H4 (cell line): ENCODE measurements around the gene GLYAT. TPM values are rescaled to one million over a fixed set of nuclear protein-coding genes. Genes with fewer than 3 reads are reported as not detected.
"Not testable (repeated sequence)": the region's sequence is repeated elsewhere in the genome, so short reads cannot be mapped to it uniquely, and the experiment has no call there.

Experiments
- DNase-seq: peaks from one replicate; pipeline ENCODE4 v3.0.0-alpha.2; 2015; ENCODE audit warnings: low spot score
- total RNA-seq: library from RNA; depleted of rRNA; stranded (reverse); fragments of >200 nt; shearing (Covaris generic); gene quantifications from 2 replicates; pipeline ENCODE4 v1.2.3, GENCODE V29; 2014

Gene GLYAT
- total RNA-seq, 1 experiment from 2014 or later: not detected

- no peak for DNase-seq
These were observed 11.5 kb upstream of the GLYAT start for GRCh38 chr11:58742981-58743880.

- DNase-seq: no peak
These were observed 10.4 kb upstream of the GLYAT start for GRCh38 chr11:58742140-58742539.

- DNase-seq: no peak
These were observed 9.4 kb upstream of the GLYAT start for GRCh38 chr11:58741127-58741526.

- no peak for DNase-seq
These were observed 8.7 kb upstream of the GLYAT start for GRCh38 chr11:58740447-58740846.

- no peak for DNase-seq
These were observed 8.1 kb upstream of the GLYAT start for GRCh38 chr11:58739725-58740430.

- no peak for DNase-seq
These were observed 3.1 kb upstream of the GLYAT start for GRCh38 chr11:58734681-58735490.

GRCh38 chr11:58730507-58731089 lies 1.1 kb downstream of the GLYAT start:
- DNase-seq: no peak

- no peak for DNase-seq
These were observed 4.3 kb downstream of the GLYAT start for GRCh38 chr11:58727415-58727797.

- DNase-seq: no peak
These were observed 4.9 kb downstream of the GLYAT start for GRCh38 chr11:58726737-58727414.

GRCh38 chr11:58719406-58720117 lies 12.2 kb downstream of the GLYAT start:
- DNase-seq: no peak

- no peak for DNase-seq
These were observed 19.2 kb downstream of the GLYAT start for GRCh38 chr11:58712531-58712930.

- no peak for DNase-seq
These were observed 19.9 kb downstream of the GLYAT start for GRCh38 chr11:58711832-58712231.

- DNase-seq: no peak
These were observed 24.0 kb downstream of the GLYAT start for GRCh38 chr11:58707767-58708166.

GRCh38 chr11:58696825-58697224 lies 34.9 kb downstream of the GLYAT start:
- not testable (repeated sequence) for DNase-seq

- DNase-seq: no peak
These were observed 38.7 kb downstream of the GLYAT start for GRCh38 chr11:58693026-58693425.

- no peak for DNase-seq
These were observed 40.1 kb downstream of the GLYAT start for GRCh38 chr11:58691675-58692074.

- DNase-seq: no peak
These were observed 42.8 kb downstream of the GLYAT start for GRCh38 chr11:58688789-58689503.

- no peak for DNase-seq
These were observed 45.6 kb downstream of the GLYAT start for GRCh38 chr11:58685973-58686722.

- not testable (repeated sequence) for DNase-seq
These were observed 49.1 kb downstream of the GLYAT start for GRCh38 chr11:58682660-58683059.
